Endothelial cell of umbilical vein (primary cell): ENCODE measurements around the gene MICAL3. TPM values are rescaled to one million over a fixed set of nuclear protein-coding genes. Genes with fewer than 3 reads are reported as not detected.

ENCODE experiments used
- BruUV-seq: library from RNA; stranded (reverse); fragments of 400-500 nt; replicated peaks from 2 replicates; lab custom pipeline; 2021; lab: Mats Ljungman, UMichigan
- CTCF ChIA-PET: fragments of 300-600, 350-600 bp; sonication (Branson Sonifier 250); formaldehyde crosslinking; loops from one replicate; lab custom pipeline; 2021; ENCODE audit warnings: antibody characterized with exemption, inconsistent platforms; lab: Charles Lee
- POLR2A ChIA-PET: fragments of 300-600, 350-600 bp; sonication (Branson Sonifier 250); formaldehyde crosslinking; loops from one replicate; lab custom pipeline; 2021; ENCODE audit warnings: antibody characterized with exemption, inconsistent platforms; lab: Charles Lee
- DNase-seq: peaks from one replicate; pipeline ENCODE4 v3.0.0-alpha.2; 2011; ENCODE audit warnings: low read depth, low spot score
- FAIRE-seq: peaks from 2 replicates; lab custom pipeline; 2011; peaks lifted over from hg19 to GRCh38; lab: Jason Lieb, UNC
- H2AFZ ChIP-seq: 2 replicates; pipeline ENCODE4 v1.6.0; 2012; ENCODE audit warnings: low read depth, low read length, control low read depth, inconsistent platforms
- H3K27ac ChIP-seq: 2 replicates; pipeline ENCODE4 v1.5.1; 2011; ENCODE audit warnings: low read depth, mild to moderate bottlenecking, control low read depth, low read length, moderate library complexity; ENCODE audit not compliant: insufficient read depth
- H3K27me3 ChIP-seq, 2 experiments: 2 replicates each; pipeline versions ENCODE4 v1.6.0 to v1.6.1; 2011; ENCODE audit warnings: low read length in 2 of 2, mixed read lengths in 1 of 2; ENCODE audit not compliant: control insufficient read depth in 2 of 2, insufficient read depth in 2 of 2
- H3K36me3 ChIP-seq, 2 experiments: 2 replicates in 1 of 2; 3 replicates in 1 of 2; pipeline ENCODE4 v1.5.1; 2011; ENCODE audit warnings: low read length in 2 of 2, mild to moderate bottlenecking in 1 of 2, moderate library complexity in 1 of 2; ENCODE audit not compliant: control insufficient read depth in 2 of 2, insufficient read depth in 2 of 2; ENCODE audit errors: extremely low read depth in 1 of 2
- H3K4me1 ChIP-seq: 3 replicates; pipeline ENCODE4 v1.5.1; 2011; ENCODE audit warnings: mild to moderate bottlenecking, low read length; ENCODE audit not compliant: control insufficient read depth, insufficient read depth; ENCODE audit errors: extremely low read depth
- H3K4me2 ChIP-seq: 2 replicates; pipeline ENCODE4 v1.6.1; 2011; ENCODE audit warnings: low read length, control low read depth, mixed read lengths; ENCODE audit not compliant: insufficient read depth
- H3K4me3 ChIP-seq, 3 experiments: fragments of 200-600 bp in 1 of 3; sonication (generic), shearing (Covaris generic) in 1 of 3; replicated peaks in 1 of 3; 2 replicates each; pipeline ENCODE4 v1.5.1; 2011 to 2016; ENCODE audit warnings: control low read depth in 3 of 3, low read length in 3 of 3, mild to moderate bottlenecking in 2 of 3, inconsistent platforms in 1 of 3, low read depth in 1 of 3, moderate library complexity in 1 of 3; ENCODE audit not compliant: insufficient read depth in 1 of 3
- H3K79me2 ChIP-seq: 2 replicates; pipeline ENCODE4 v1.6.0; 2012; ENCODE audit warnings: low read length, inconsistent platforms; ENCODE audit not compliant: control insufficient read depth, insufficient read depth
- H3K9ac ChIP-seq: replicated peaks from 2 replicates; pipeline ENCODE3; 2011; ENCODE audit warnings: low read length, control low read depth; ENCODE audit not compliant: insufficient read depth; ENCODE audit errors: extremely low read depth
- H3K9me1 ChIP-seq: replicated peaks from 3 replicates; pipeline ENCODE4 v1.6.0; 2011; ENCODE audit warnings: mild to moderate bottlenecking, low read length; ENCODE audit not compliant: control insufficient read depth, insufficient read depth; ENCODE audit errors: extremely low read depth
- H3K9me3 ChIP-seq: replicated peaks from 2 replicates; pipeline ENCODE4 v1.5.1; 2012; ENCODE audit warnings: low read length, inconsistent platforms; ENCODE audit not compliant: control insufficient read depth, insufficient read depth
- H4K20me1 ChIP-seq: replicated peaks from 2 replicates; pipeline ENCODE3; 2011; ENCODE audit warnings: mild to moderate bottlenecking, low read length; ENCODE audit not compliant: control insufficient read depth, insufficient read depth; ENCODE audit errors: extremely low read depth
- EZH2 ChIP-seq: IDR thresholded peaks from 2 replicates; pipeline ENCODE4 v1.6.1; 2012; ENCODE audit warnings: borderline replicate concordance, low read depth, mild to moderate bottlenecking, moderate library complexity, low read length, inconsistent platforms; ENCODE audit not compliant: severe bottlenecking
- FOS ChIP-seq: IDR thresholded peaks from 2 replicates; pipeline ENCODE4 v1.6.1; 2011; ENCODE audit warnings: mild to moderate bottlenecking, low read length, moderate library complexity, borderline replicate concordance; ENCODE audit not compliant: insufficient read depth
- GATA2 ChIP-seq: IDR thresholded peaks from 2 replicates; pipeline ENCODE4 v1.7.0; 2011; ENCODE audit warnings: low read depth, mild to moderate bottlenecking, moderate library complexity, mixed read lengths, low read length; ENCODE audit not compliant: insufficient read length, insufficient read depth
- JUN ChIP-seq: IDR thresholded peaks from 2 replicates; pipeline ENCODE4 v1.6.1; 2011; ENCODE audit warnings: borderline replicate concordance, low read depth; ENCODE audit not compliant: insufficient read length, insufficient read depth
- MYC ChIP-seq: IDR thresholded peaks from one replicate; pipeline ENCODE4 v1.6.1; 2011; ENCODE audit warnings: mild to moderate bottlenecking, low read depth, low read length
- POLR2A ChIP-seq: IDR thresholded peaks from 2 replicates; pipeline ENCODE4 v1.6.1; 2012; ENCODE audit warnings: low read depth, mild to moderate bottlenecking, control low read depth, low read length
- POLR2AphosphoS5 ChIP-seq: IDR thresholded peaks from 2 replicates; pipeline ENCODE4 v1.6.1; 2012; ENCODE audit warnings: low read depth, mild to moderate bottlenecking, control low read depth, low read length, moderate library complexity; ENCODE audit not compliant: insufficient read depth
- dilution Hi-C: fragments of 300-500 bp; cut with MboI; formaldehyde crosslinking; loops from one replicate; pipeline ENCODE4 v1.15.0; 2019; ENCODE audit warnings: low sequenced_read_pairs; ENCODE audit not compliant: extremely low pct_ligation_motif_present
- intact Hi-C: fragments of 100-400 bp; cut with micrococcal nuclease; formaldehyde crosslinking; loops from one replicate; pipeline ENCODE4 v1.10.0; 2022
- polyA plus RNA-seq, 4 experiments: library from polyadenylated mRNA; depleted of rRNA in 3 of 4; stranded (reverse) in 3 of 4; unstranded in 1 of 4; fragments of >200 nt; gene quantifications; 2 replicates each; pipeline versions ENCODE4 v1.2.1 to v1.2.3, GENCODE V29; 2011 to 2012; ENCODE audit warnings: missing spikeins in 1 of 4
- total RNA-seq: library from RNA; stranded (reverse); gene quantifications from 2 replicates; pipeline ENCODE4 v1.2.3, GENCODE V29; 2021
- TF ChIP-seq, protein P1 (sequence below): IDR thresholded peaks from 2 replicates; pipeline ENCODE4 v1.6.1; 2011; ENCODE audit not compliant: insufficient read depth, insufficient read length
- TF ChIP-seq, protein P2 (sequence below), 2 donors: IDR thresholded peaks; 1 replicate in 1 of 2; 2 replicates in 1 of 2; pipeline ENCODE4 v1.5.1; 2011; ENCODE audit warnings: low read length in 2 of 2, mild to moderate bottlenecking in 2 of 2, moderate library complexity in 2 of 2, control low read depth in 1 of 2, inconsistent platforms in 1 of 2, low read depth in 1 of 2; ENCODE audit not compliant: insufficient read depth in 1 of 2; ENCODE audit errors: extremely low read depth in 1 of 2

The MICAL3 gene
- total and polyA plus RNA-seq, 2 donors (not counting 3 experiments of a cell fraction or from before 2014, with no cell fraction given): 14.5 to 63.7 TPM

GRCh38 chr22:17890245-17890671 is 134.1 kb downstream of the MICAL3 start:
- Histone ChIP-seq H3K9me3 (no peaks in the 10 kb centered on the region), H3K9ac (no peak overlapping the region), H4K20me1 (no peaks in the 10 kb centered on the region), H3K9me1 (no peaks in the 10 kb centered on the region), H3K27ac (no peak overlapping the region), H2AFZ (no peak overlapping the region), H3K79me2 (no peaks in the 10 kb centered on the region), H3K4me1 (no peaks in the 10 kb centered on the region), H3K4me2 (no peak overlapping the region), H3K36me3 (peaks cover 6 to 21% of the 10 kb centered on the region in 2 experiments), H3K27me3 (no peaks in the 10 kb centered on the region), H3K4me3 (no peak overlapping the region)
- ChIA-PET POLR2A (no interaction called here), CTCF (interaction anchor here (2.2 to 6.3 kb wide), 2 partner anchors 135 to 186 kb away, joined by 19 to 55 read pairs; partner anchors contain the start of gene MICAL3)
- DNase-seq (no peak), FAIRE-seq (no peak)
- no peak for TF ChIP-seq POLR2A
- TF ChIP-seq, protein P1, sequence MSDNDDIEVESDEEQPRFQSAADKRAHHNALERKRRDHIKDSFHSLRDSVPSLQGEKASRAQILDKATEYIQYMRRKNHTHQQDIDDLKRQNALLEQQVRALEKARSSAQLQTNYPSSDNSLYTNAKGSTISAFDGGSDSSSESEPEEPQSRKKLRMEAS: no peak
- TF ChIP-seq GATA2: no peak
- no peak for TF ChIP-seq MYC
- TF ChIP-seq POLR2AphosphoS5: no peak
- TF ChIP-seq JUN: no peak
- TF ChIP-seq, protein P2, sequence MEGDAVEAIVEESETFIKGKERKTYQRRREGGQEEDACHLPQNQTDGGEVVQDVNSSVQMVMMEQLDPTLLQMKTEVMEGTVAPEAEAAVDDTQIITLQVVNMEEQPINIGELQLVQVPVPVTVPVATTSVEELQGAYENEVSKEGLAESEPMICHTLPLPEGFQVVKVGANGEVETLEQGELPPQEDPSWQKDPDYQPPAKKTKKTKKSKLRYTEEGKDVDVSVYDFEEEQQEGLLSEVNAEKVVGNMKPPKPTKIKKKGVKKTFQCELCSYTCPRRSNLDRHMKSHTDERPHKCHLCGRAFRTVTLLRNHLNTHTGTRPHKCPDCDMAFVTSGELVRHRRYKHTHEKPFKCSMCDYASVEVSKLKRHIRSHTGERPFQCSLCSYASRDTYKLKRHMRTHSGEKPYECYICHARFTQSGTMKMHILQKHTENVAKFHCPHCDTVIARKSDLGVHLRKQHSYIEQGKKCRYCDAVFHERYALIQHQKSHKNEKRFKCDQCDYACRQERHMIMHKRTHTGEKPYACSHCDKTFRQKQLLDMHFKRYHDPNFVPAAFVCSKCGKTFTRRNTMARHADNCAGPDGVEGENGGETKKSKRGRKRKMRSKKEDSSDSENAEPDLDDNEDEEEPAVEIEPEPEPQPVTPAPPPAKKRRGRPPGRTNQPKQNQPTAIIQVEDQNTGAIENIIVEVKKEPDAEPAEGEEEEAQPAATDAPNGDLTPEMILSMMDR (IDR thresholded peaks at IDR 0.05; ENCODE audit: extremely low read depth in 1 of 2, insufficient read depth in 1 of 2, low read depth in 1 of 2, low read length in 2 of 2): no peak
- no peak for TF ChIP-seq FOS
- no peak for TF ChIP-seq EZH2
- intact Hi-C loops (no loop called here), dilution Hi-C loops (no loop called here)
- BruUV-seq: no TSS peak
